ENCODE data around the gene FOCAD. TPM values are rescaled to one million over a fixed set of nuclear protein-coding genes. Genes with fewer than 3 reads are reported as not detected.
A peak's percentile ranks its signal among the peaks of the same experiment; 100 is the strongest.

Gene FOCAD
- total and polyA plus RNA-seq, 12 donors, result 11.7 to 41.3 (median 31.2) TPM

GRCh38 chr9:20683351-20684034 is 566 bp upstream of the FOCAD start:
- no peaks in the 10 kb centered on the region for H3K9me3 ChIP-seq
- WGBS, 2 donors, result 2 to 3% methylated on average over 27 of the region's 27 CpGs
- DNase-seq (peak; percentile 40 to 58), ATAC-seq (peak; percentile 13 to 36 (median 25))
- peak overlapping the region; percentile 77 to 99 (median 90) for H3K4me3 ChIP-seq
- H3K4me1 ChIP-seq, result peaks cover under 1 to 53% (median 27%) of the 10 kb centered on the region in 9 donors
- H3K36me3 ChIP-seq, result no peaks in the 10 kb centered on the region
- no peak for TF ChIP-seq CTCF (IDR thresholded peaks at IDR 0.05)
- no peaks in the 10 kb centered on the region for H3K27me3 ChIP-seq
- peak overlapping the region in 9 of 10 donors; percentile 92 to 99 (median 96) for H3K27ac ChIP-seq
- intact Hi-C loops (cut with DNase I), result loop anchor here in 5 of 10 donors (2.0 to 10.0 kb wide), 5 partner anchors 59 to 329 kb away; partner anchors contain the start of gene MLLT3 (in 3 of the 5)

GRCh38 chr9:20684875-20685696 is 1.0 kb downstream of the FOCAD start:
- 5 to 6% methylated on average over 10 of the region's 10 CpGs for WGBS, 2 donors
- no peak for TF ChIP-seq CTCF (IDR thresholded peaks at IDR 0.05)
- Histone ChIP-seq H3K4me3 (peak overlapping the region; percentile 77 to 99 (median 90)), H3K36me3 (no peaks in the 10 kb centered on the region), H3K27me3 (no peaks in the 10 kb centered on the region), H3K4me1 (peaks cover 3 to 58% (median 28%) of the 10 kb centered on the region in 9 donors), H3K27ac (peak overlapping the region; percentile 89 to 99 (median 96)), H3K9me3 (no peaks in the 10 kb centered on the region)
- DNase-seq (no peak), ATAC-seq (no peak)
- intact Hi-C loops (cut with DNase I), result loop anchor here in 5 of 10 donors (2.0 to 10.0 kb wide), 5 partner anchors 60 to 330 kb away; partner anchors contain the start of gene MLLT3 (in 3 of the 5)

- H3K27me3 ChIP-seq, result no peaks in the 10 kb centered on the region
- ATAC-seq (no peak), DNase-seq (no peak)
- no peak for TF ChIP-seq CTCF (IDR thresholded peaks at IDR 0.05)
- H3K4me3 ChIP-seq, result peak overlapping the region in 4 of 10 donors; percentile 77 to 92 (median 86)
- intact Hi-C loops (cut with DNase I), result loop anchor here in 3 of 10 donors (2.0 to 10.0 kb wide), 3 partner anchors 61 to 331 kb away; partner anchors contain the start of gene MLLT3 (in 2 of the 3)
- 71 to 75% methylated on average over 8 of the region's 8 CpGs for WGBS, 2 donors
- no peaks in the 10 kb centered on the region for H3K36me3 ChIP-seq
- peaks cover 3 to 63% (median 28%) of the 10 kb centered on the region in 9 donors for H3K4me1 ChIP-seq
- no peaks in the 10 kb centered on the region for H3K9me3 ChIP-seq
- peak overlapping the region in 8 of 10 donors; percentile 92 to 99 (median 96) for H3K27ac ChIP-seq
These were observed 1.7 kb downstream of the FOCAD start for GRCh38 chr9:20685769-20686168.

- DNase-seq (no peak), ATAC-seq (no peak)
- WGBS, 2 donors, result 89 to 91% methylated on average over 2 of the region's 2 CpGs
- intact Hi-C loops (cut with DNase I), result loop anchor here in 2 of 10 donors (10.0 kb wide), 2 partner anchors 65 to 335 kb away; partner anchors contain the start of gene MLLT3 (in 1 of the 2)
- Histone ChIP-seq H3K4me3 (no peak overlapping the region), H3K36me3 (no peaks in the 10 kb centered on the region), H3K4me1 (peaks cover 3 to 67% (median 21%) of the 10 kb centered on the region in 9 donors), H3K27ac (no peak overlapping the region), H3K27me3 (no peaks in the 10 kb centered on the region), H3K9me3 (no peaks in the 10 kb centered on the region)
- TF ChIP-seq CTCF (IDR thresholded peaks at IDR 0.05), result no peak
These were observed 5.8 kb downstream of the FOCAD start for GRCh38 chr9:20689833-20690232.

Data from heart right ventricle (tissue), 16 donors.